Skeletal muscle satellite cell (primary cell): ENCODE data around the gene TMEM131.
"Not testable (repeated sequence)": the region's sequence is repeated elsewhere in the genome, so short reads cannot be mapped to it uniquely, and the experiment has no call there.

Experiments
- H3K27me3 ChIP-seq: 2 replicates; pipeline ENCODE4 v1.7.0; 2013; ENCODE audit warnings: low read length; ENCODE audit not compliant: control insufficient read depth, insufficient read depth
- H3K36me3 ChIP-seq: 2 replicates; pipeline ENCODE4 v1.7.0; 2013; ENCODE audit warnings: mild to moderate bottlenecking, control low read depth, low read length; ENCODE audit not compliant: insufficient read depth
- H3K4me1 ChIP-seq: 2 replicates; pipeline ENCODE4 v1.7.0; 2013; ENCODE audit warnings: low read length; ENCODE audit not compliant: control insufficient read depth, insufficient read depth
- H3K4me2 ChIP-seq: 2 replicates; pipeline ENCODE4 v1.7.0; 2013; ENCODE audit warnings: mild to moderate bottlenecking, low read length
- H3K4me3 ChIP-seq: 2 replicates; pipeline ENCODE4 v1.7.0; 2013; ENCODE audit warnings: low read length
- H3K9ac ChIP-seq: 2 replicates; pipeline ENCODE4 v1.7.0; 2013; ENCODE audit warnings: mild to moderate bottlenecking, low read depth, low read length, moderate library complexity
- H3K9me3 ChIP-seq: replicated peaks from 2 replicates; pipeline ENCODE4 v1.7.0; 2013; ENCODE audit warnings: mild to moderate bottlenecking, control low read depth, low read length

TMEM131 gene

GRCh38 chr2:97868986-97869721 lies 126.6 kb downstream of the TMEM131 start:
- no peaks in the 10 kb centered on the region for H3K36me3 ChIP-seq
- H3K4me2 ChIP-seq: peak overlapping the region; percentile 63
- H3K27me3 ChIP-seq: no peaks in the 10 kb centered on the region
- peak overlapping the region; percentile 38 for H3K4me3 ChIP-seq
- H3K4me1 ChIP-seq: peaks cover 37% of the 10 kb centered on the region
- H3K9me3 ChIP-seq: no peaks in the 10 kb centered on the region
- peak overlapping the region; percentile 80 for H3K9ac ChIP-seq

GRCh38 chr2:97863829-97864228 lies 131.9 kb downstream of the TMEM131 start:
- no peaks in the 10 kb centered on the region for H3K27me3 ChIP-seq
- no peaks in the 10 kb centered on the region for H3K36me3 ChIP-seq
- H3K9ac ChIP-seq: no peak overlapping the region
- H3K4me1 ChIP-seq: peaks cover 6% of the 10 kb centered on the region
- no peaks in the 10 kb centered on the region for H3K9me3 ChIP-seq
- no peak overlapping the region for H3K4me3 ChIP-seq
- H3K4me2 ChIP-seq: no peak overlapping the region

GRCh38 chr2:97861177-97861576 lies 134.6 kb downstream of the TMEM131 start:
- H3K27me3 ChIP-seq: no peaks in the 10 kb centered on the region
- H3K9me3 ChIP-seq: no peaks in the 10 kb centered on the region
- H3K9ac ChIP-seq: no peak overlapping the region
- H3K4me2 ChIP-seq: no peak overlapping the region
- no peaks in the 10 kb centered on the region for H3K36me3 ChIP-seq
- H3K4me3 ChIP-seq: no peak overlapping the region
- no peaks in the 10 kb centered on the region for H3K4me1 ChIP-seq

GRCh38 chr2:97858442-97858841 lies 137.3 kb downstream of the TMEM131 start:
- H3K27me3 ChIP-seq: no peaks in the 10 kb centered on the region
- H3K36me3 ChIP-seq: no peaks in the 10 kb centered on the region
- H3K9me3 ChIP-seq: no peaks in the 10 kb centered on the region
- H3K9ac ChIP-seq: no peak overlapping the region
- H3K4me3 ChIP-seq: no peak overlapping the region
- H3K4me2 ChIP-seq: no peak overlapping the region
- no peaks in the 10 kb centered on the region for H3K4me1 ChIP-seq

GRCh38 chr2:97857553-97857952 lies 138.2 kb downstream of the TMEM131 start:
- H3K9ac ChIP-seq: no peak overlapping the region
- H3K9me3 ChIP-seq: no peaks in the 10 kb centered on the region
- H3K36me3 ChIP-seq: no peaks in the 10 kb centered on the region
- no peaks in the 10 kb centered on the region for H3K4me1 ChIP-seq
- no peak overlapping the region for H3K4me3 ChIP-seq
- H3K4me2 ChIP-seq: no peak overlapping the region
- H3K27me3 ChIP-seq: no peaks in the 10 kb centered on the region

GRCh38 chr2:97853057-97853456 lies 142.7 kb downstream of the TMEM131 start:
- not testable (repeated sequence) for H3K4me1 ChIP-seq, H3K9me3 ChIP-seq, H3K4me3 ChIP-seq, H3K36me3 ChIP-seq, H3K27me3 ChIP-seq, H3K9ac ChIP-seq, H3K4me2 ChIP-seq

GRCh38 chr2:97851172-97851571 lies 144.6 kb downstream of the TMEM131 start:
- no peaks in the 10 kb centered on the region for H3K36me3 ChIP-seq
- H3K4me2 ChIP-seq: no peak overlapping the region
- no peaks in the 10 kb centered on the region for H3K9me3 ChIP-seq
- no peak overlapping the region for H3K4me3 ChIP-seq
- H3K9ac ChIP-seq: no peak overlapping the region
- H3K27me3 ChIP-seq: no peaks in the 10 kb centered on the region
- no peaks in the 10 kb centered on the region for H3K4me1 ChIP-seq

GRCh38 chr2:97849881-97850528 lies 145.7 kb downstream of the TMEM131 start:
- Histone ChIP-seq H3K9ac (no peak overlapping the region), H3K4me3 (no peak overlapping the region), H3K27me3 (no peaks in the 10 kb centered on the region), H3K4me1 (no peaks in the 10 kb centered on the region), H3K9me3 (no peaks in the 10 kb centered on the region), H3K36me3 (no peaks in the 10 kb centered on the region), H3K4me2 (no peak overlapping the region)

GRCh38 chr2:97848306-97848705 lies 147.4 kb downstream of the TMEM131 start:
- H3K4me3 ChIP-seq: no peak overlapping the region

GRCh38 chr2:97846716-97847115 lies 149.0 kb downstream of the TMEM131 start:
- H3K9ac ChIP-seq, H3K27me3 ChIP-seq, H3K9me3 ChIP-seq, H3K4me2 ChIP-seq, H3K36me3 ChIP-seq, H3K4me1 ChIP-seq, H3K4me3 ChIP-seq: not testable (repeated sequence)

More at GRCh38 chr2:97848306-97848705, 147.4 kb downstream of the TMEM131 start:
- Histone ChIP-seq H3K36me3 (no peaks in the 10 kb centered on the region), H3K4me2 (no peak overlapping the region), H3K4me1 (no peaks in the 10 kb centered on the region), H3K9ac (no peak overlapping the region), H3K9me3 (no peaks in the 10 kb centered on the region), H3K27me3 (no peaks in the 10 kb centered on the region)

- Histone ChIP-seq H3K4me2 (no peak overlapping the region), H3K4me1 (no peaks in the 10 kb centered on the region), H3K27me3 (no peaks in the 10 kb centered on the region)
Measured at GRCh38 chr2:97845818-97846217, 149.9 kb downstream of the TMEM131 start.

GRCh38 chr2:97845133-97845532 lies 150.6 kb downstream of the TMEM131 start:
- Histone ChIP-seq H3K4me3 (no peak overlapping the region), H3K9me3 (no peaks in the 10 kb centered on the region), H3K4me2 (no peak overlapping the region), H3K4me1 (no peaks in the 10 kb centered on the region), H3K27me3 (no peaks in the 10 kb centered on the region), H3K36me3 (peaks cover 7% of the 10 kb centered on the region), H3K9ac (no peak overlapping the region)

More at GRCh38 chr2:97845818-97846217, 149.9 kb downstream of the TMEM131 start:
- Histone ChIP-seq H3K9me3 (no peaks in the 10 kb centered on the region), H3K36me3 (peaks cover under 1% of the 10 kb centered on the region), H3K9ac (no peak overlapping the region), H3K4me3 (no peak overlapping the region)
